ENCODE data around the gene TFPT. TPM values are rescaled to one million over a fixed set of nuclear protein-coding genes. Genes with fewer than 3 reads are reported as not detected.

Gene TFPT
- total RNA-seq, 2 experiments from 2014 or later = 10.1 to 11.2 TPM

GRCh38 chr19:54105796-54106195, 9.7 kb downstream of the TFPT start:
- peak overlapping the region; percentile 20 for H3K4me3 Mint-ChIP-seq
- Histone ChIP-seq H3K27me3 (ENCODE audit: control insufficient read depth in 1 of 2, insufficient read depth in 2 of 2, low read length in 2 of 2) (no peaks in the 10 kb centered on the region), H3K36me3 (ENCODE audit: insufficient read depth, low read length) (peaks cover 48% of the 10 kb centered on the region), H3K4me1 (ENCODE audit: insufficient read depth, low read length) (peaks cover 24% of the 10 kb centered on the region), H3K27ac (ENCODE audit: low read depth in 1 of 2, low read length in 2 of 2) (no peak overlapping the region), H3K9me3 (ENCODE audit: control insufficient read depth in 1 of 2, insufficient read depth in 1 of 2, low read length in 2 of 2) (no peaks in the 10 kb centered on the region), H3K4me3 (ENCODE audit: low read length) (no peak overlapping the region)
- CTCF ChIA-PET = no interaction called here
- POLR2A ChIA-PET = interaction anchor here (1.0 kb wide), 1 partner anchor 84 kb away, joined by 3 read pairs; the partner anchor contains the start of gene MBOAT7
- no peak for TF ChIP-seq CTCF (IDR thresholded peaks at IDR 0.05)
- no peak overlapping the region for H3K27ac Mint-ChIP-seq
- peaks cover 51% of the 10 kb centered on the region for H3K36me3 Mint-ChIP-seq (ENCODE audit: low read depth)
- H3K9me3 Mint-ChIP-seq = no peaks in the 10 kb centered on the region
- no peak for ATAC-seq (ENCODE audit: poor library complexity)
- no peaks in the 10 kb centered on the region for H3K27me3 Mint-ChIP-seq
- peak in 2 of 14 experiments; percentile 12 to 16 for DNase-seq
- H3K4me1 Mint-ChIP-seq (ENCODE audit: low read depth) = peaks cover 23% of the 10 kb centered on the region
- intact Hi-C loops (cut with DNase I, micrococcal nuclease) = loop anchor here in 1 of 2 experiments (10.0 kb wide), 2 partner anchors 241 to 581 kb away; partner anchors contain the start of gene MYADM

DNA sequence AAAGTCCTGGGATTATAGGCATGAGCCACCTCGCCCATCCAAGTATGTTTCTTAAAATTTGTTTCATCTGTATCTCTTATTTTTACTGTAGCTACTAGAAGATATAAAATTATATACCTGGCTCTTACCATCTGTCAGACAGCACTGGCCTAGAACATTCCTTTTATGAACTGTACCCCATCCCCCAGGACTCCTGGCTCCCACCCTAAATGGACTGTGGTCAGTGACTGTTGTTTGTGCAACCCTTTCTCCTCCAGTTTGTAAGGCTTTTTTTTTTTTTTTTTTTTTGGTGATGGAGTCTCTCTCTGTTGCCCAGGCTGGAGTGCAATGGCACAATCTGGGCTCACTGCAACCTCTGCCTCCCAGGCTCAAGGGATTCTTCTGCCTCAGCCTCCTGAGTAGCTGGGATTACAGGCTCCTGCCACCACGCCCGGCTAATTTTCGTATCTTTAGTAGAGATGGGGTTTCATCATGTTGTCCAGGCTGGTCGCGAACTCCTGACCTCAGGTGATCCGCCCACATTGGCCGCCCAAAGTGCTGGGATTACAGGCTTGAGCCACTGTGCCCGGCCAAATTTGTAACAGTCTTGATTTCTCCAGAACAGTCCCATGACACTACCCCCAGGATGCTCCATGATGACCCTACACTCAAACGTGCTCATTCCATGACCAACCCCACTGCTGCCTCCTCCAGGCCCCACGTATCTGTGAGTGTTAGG, 10.3 kb downstream of the TFPT start:
- H3K4me1 Mint-ChIP-seq (ENCODE audit: low read depth) = peaks cover 23% of the 10 kb centered on the region
- H3K36me3 Mint-ChIP-seq (ENCODE audit: low read depth) = peaks cover 44% of the 10 kb centered on the region
- no peak for TF ChIP-seq CTCF (IDR thresholded peaks at IDR 0.05)
- DNase-seq (peak in 1 of 14 experiments; percentile 1), ATAC-seq (ENCODE audit: poor library complexity) (no peak)
- no peaks in the 10 kb centered on the region for H3K27me3 Mint-ChIP-seq
- no peak overlapping the region for H3K27ac ChIP-seq (ENCODE audit: low read depth in 1 of 2, low read length in 2 of 2)
- no peaks in the 10 kb centered on the region for H3K27me3 ChIP-seq (ENCODE audit: control insufficient read depth in 1 of 2, insufficient read depth in 2 of 2, low read length in 2 of 2)
- H3K4me3 ChIP-seq (ENCODE audit: low read length) = no peak overlapping the region
- intact Hi-C loops (cut with DNase I, micrococcal nuclease) = loop anchor here in 1 of 2 experiments (5.0 to 10.0 kb wide), 4 partner anchors 32 to 580 kb away; partner anchors contain the start of genes CNOT3 and MYADM
- POLR2A ChIA-PET = interaction anchor here (1.0 kb wide), 1 partner anchor 85 kb away, joined by 3 read pairs; the partner anchor contains the start of gene MBOAT7
- peaks cover 42% of the 10 kb centered on the region for H3K36me3 ChIP-seq (ENCODE audit: insufficient read depth, low read length)
- H3K27ac Mint-ChIP-seq = no peak overlapping the region
- CTCF ChIA-PET = no interaction called here
- no peaks in the 10 kb centered on the region for H3K9me3 Mint-ChIP-seq
- peak overlapping the region; percentile 97 for H3K4me3 Mint-ChIP-seq
- no peaks in the 10 kb centered on the region for H3K9me3 ChIP-seq (ENCODE audit: control insufficient read depth in 1 of 2, insufficient read depth in 1 of 2, low read length in 2 of 2)
- H3K4me1 ChIP-seq (ENCODE audit: insufficient read depth, low read length) = peaks cover 24% of the 10 kb centered on the region

- POLR2A ChIA-PET = interaction anchor here (0.8 to 2.9 kb wide), 5 partner anchors 13 to 87 kb away, joined by 3 to 24 read pairs (median 3); partner anchors contain the start of genes CNOT3, LENG1, MBOAT7 and PRPF31
- ATAC-seq (ENCODE audit: poor library complexity) (peak; percentile 99), DNase-seq (peak; percentile 93 to 100 (median 98))
- H3K27ac Mint-ChIP-seq = peak within 1 kb of the TSS; percentile 82
- CTCF ChIA-PET = interaction anchor here (0.9 kb wide), 1 partner anchor 57 kb away, joined by 3 read pairs; the partner anchor contains the start of gene LENG1
- H3K4me1 Mint-ChIP-seq (ENCODE audit: low read depth) = peaks cover 23% of the 10 kb centered on the region
- no peaks in the 10 kb centered on the region for H3K27me3 Mint-ChIP-seq
- H3K9me3 Mint-ChIP-seq = no peaks in the 10 kb centered on the region
- H3K4me3 Mint-ChIP-seq = peak within 1 kb of the TSS; percentile 97
- Histone ChIP-seq H3K4me1 (ENCODE audit: insufficient read depth, low read length) (peaks cover 24% of the 10 kb centered on the region), H3K9me3 (ENCODE audit: control insufficient read depth in 1 of 2, insufficient read depth in 1 of 2, low read length in 2 of 2) (no peaks in the 10 kb centered on the region), H3K27me3 (ENCODE audit: control insufficient read depth in 1 of 2, insufficient read depth in 2 of 2, low read length in 2 of 2) (no peaks in the 10 kb centered on the region), H3K4me3 (ENCODE audit: low read length) (peak within 1 kb of the TSS; percentile 98), H3K27ac (ENCODE audit: low read depth in 1 of 2, low read length in 2 of 2) (peak within 1 kb of the TSS; percentile 37 to 72), H3K36me3 (ENCODE audit: insufficient read depth, low read length) (peaks cover 20% of the 10 kb centered on the region)
- TF ChIP-seq CTCF (IDR thresholded peaks at IDR 0.05) = no peak
- peaks cover 27% of the 10 kb centered on the region for H3K36me3 Mint-ChIP-seq (ENCODE audit: low read depth)
- intact Hi-C loops (cut with DNase I, micrococcal nuclease) = loop anchor here (1.0 to 10.0 kb wide), 6 partner anchors 13 to 578 kb away; partner anchors contain the start of genes MYADM (in 2 of the 2), PRPF31 (in 2 of the 2), TFPT (in 2 of the 2) and CNOT3 (in 1 of the 2)
Observed at GRCh38 chr19:54102421-54103169, 12.9 kb downstream of the TFPT start, which contains the start of gene NDUFA3. NDUFA3 (plus strand) TSS chr19:54102855; CDS start chr19:54102879, 24 bp downstream.

Data from CD4-positive, alpha-beta T cell (primary cell).